SU-DHL-6 (cell line): Measurements from ENCODE around the gene CDK11B.

Experiments used
- CTCF ChIP-seq: fragments of 200-600 bp; sonication (generic); IDR thresholded peaks from one replicate; pipeline ENCODE4 v1.5.1; 2017; ENCODE audit warnings: antibody characterized with exemption, mild to moderate bottlenecking, low read length, moderate library complexity; ENCODE audit not compliant: insufficient read depth, poor library complexity, severe bottlenecking
- EZH2phosphoT487 ChIP-seq: fragments of 200-600 bp; sonication (generic), shearing (Covaris generic); conservative IDR thresholded peaks from 2 replicates; pipeline ENCODE4 v1.6.1; 2018; ENCODE audit warnings: mild to moderate bottlenecking, antibody characterized with exemption, low read length, moderate library complexity, mixed read lengths

- TF ChIP-seq CTCF (no peak), EZH2phosphoT487 (no peak)
Observed at GRCh38 chr1:1613509-1614082, 45.2 kb downstream of the CDK11B start.
